GM12878 (cell line): Measurements from ENCODE around the gene TUBB. TPM values are rescaled to one million over a fixed set of nuclear protein-coding genes. Genes with fewer than 3 reads are reported as not detected.
A peak's percentile ranks its signal among the peaks of the same experiment; 100 is the strongest.

Experiments used
- ATAC-seq: fragments of 200-7000 bp; cut with Tn5 transposase; 3 replicates; pipeline ENCODE4 v1.9.1; 2020; ENCODE audit warnings: mild to moderate bottlenecking, moderate library complexity
- BruUV-seq: library from RNA; stranded (reverse); fragments of 400-500 nt; replicated peaks from 2 replicates; lab custom pipeline; 2021; lab: Mats Ljungman, UMichigan
- CTCF ChIA-PET: fragments of 300-600 bp; sonication (Branson Sonifier 250); formaldehyde crosslinking; extraction: SDS; loops from one replicate; lab custom pipeline; 2021; ENCODE audit warnings: inconsistent platforms; lab: Yijun Ruan, JAX
- POLR2A ChIA-PET: fragments of 350-600 bp; formaldehyde crosslinking; extraction: SDS; loops from one replicate; lab custom pipeline; 2021; ENCODE audit warnings: inconsistent platforms; lab: Charles Lee
- RAD21 ChIA-PET: fragments of 300-600 bp; sonication (Branson Sonifier 250); formaldehyde crosslinking; loops from one replicate; lab custom pipeline; 2023; ENCODE audit warnings: antibody characterized with exemption; ENCODE audit not compliant: unreplicated experiment; lab: Charles Lee
- SMC1A ChIA-PET: fragments of 300-600 bp; sonication (Branson Sonifier 250); formaldehyde crosslinking; loops from one replicate; lab custom pipeline; 2023; ENCODE audit not compliant: unreplicated experiment, uncharacterized antibody; lab: Charles Lee
- DNase-seq: peaks from one replicate; pipeline ENCODE4 v3.0.0-alpha.2; 2011; ENCODE audit warnings: low read depth, low spot score
- FAIRE-seq: peaks from 3 replicates; lab custom pipeline; 2011; peaks lifted over from hg19 to GRCh38; lab: Jason Lieb, UNC
- H2AFZ ChIP-seq: 2 replicates; pipeline ENCODE4 v1.6.0; 2011; ENCODE audit warnings: low read depth, low read length, control low read depth; ENCODE audit not compliant: control insufficient read depth
- H3K27ac ChIP-seq: 2 replicates; pipeline ENCODE4 v1.5.1; 2011; ENCODE audit warnings: control low read depth; ENCODE audit not compliant: control insufficient read depth, insufficient read depth
- H3K27me3 ChIP-seq, 2 experiments: replicated peaks in 1 of 2; 2 replicates each; pipeline versions ENCODE4 v1.6.0 to v1.6.1; 2011; ENCODE audit warnings: low read length in 1 of 2; ENCODE audit not compliant: control insufficient read depth in 2 of 2, insufficient read depth in 2 of 2
- H3K36me3 ChIP-seq, 2 experiments: 2 replicates each; pipeline ENCODE4 v1.5.1; 2011; ENCODE audit warnings: low read length in 1 of 2; ENCODE audit not compliant: control insufficient read depth in 2 of 2, insufficient read depth in 2 of 2
- H3K4me1 ChIP-seq: 2 replicates; pipeline ENCODE4 v1.6.1; 2011; ENCODE audit warnings: mild to moderate bottlenecking, low read length, moderate library complexity, mixed read lengths; ENCODE audit not compliant: control insufficient read depth, insufficient read depth
- H3K4me2 ChIP-seq: 2 replicates; pipeline ENCODE4 v1.6.0; 2011; ENCODE audit warnings: control low read depth; ENCODE audit not compliant: control insufficient read depth, insufficient read depth
- H3K4me3 ChIP-seq: fragments of 200-600 bp; sonication (generic); 2 replicates; pipeline ENCODE4 v1.5.1; 2016
- H3K79me2 ChIP-seq: 2 replicates; pipeline ENCODE4 v1.6.0; 2011; ENCODE audit warnings: low read length; ENCODE audit not compliant: control insufficient read depth, insufficient read depth
- H3K9ac ChIP-seq: 2 replicates; pipeline ENCODE4 v1.8.0; 2011; ENCODE audit warnings: low read length, control low read depth, mixed read lengths; ENCODE audit not compliant: control insufficient read depth, insufficient read depth
- H3K9me3 ChIP-seq: replicated peaks from 3 replicates; pipeline ENCODE4 v1.5.1; 2011; ENCODE audit warnings: mild to moderate bottlenecking, low read length; ENCODE audit not compliant: control insufficient read depth, insufficient read depth
- H4K20me1 ChIP-seq: 2 replicates; pipeline ENCODE4 v1.6.0; 2011; ENCODE audit not compliant: control insufficient read depth, insufficient read depth
- BCL3 ChIP-seq: IDR thresholded peaks from 2 replicates; pipeline ENCODE4 v1.6.1; 2011; ENCODE audit warnings: borderline replicate concordance, low read depth, mild to moderate bottlenecking, moderate library complexity, low read length; ENCODE audit not compliant: insufficient read depth, poor library complexity, severe bottlenecking
- CHD4 ChIP-seq: fragments of 200-600 bp; sonication (generic); IDR thresholded peaks from 2 replicates; pipeline ENCODE4 v1.6.1; 2016; ENCODE audit warnings: mild to moderate bottlenecking
- E2F4 ChIP-seq: IDR thresholded peaks from 2 replicates; pipeline ENCODE4 v1.6.1; 2012; ENCODE audit warnings: low read depth, low read length, improper control_type of control experiment
- GABPA ChIP-seq: IDR thresholded peaks from 2 replicates; pipeline ENCODE4 v1.6.1; 2014; ENCODE audit warnings: antibody characterized with exemption, low read depth, mild to moderate bottlenecking, inconsistent platforms
- HDAC2 ChIP-seq: fragments of 200-600 bp; sonication (generic); IDR thresholded peaks from 2 replicates; pipeline ENCODE4 v1.6.1; 2017
- KAT2A ChIP-seq: conservative IDR thresholded peaks from 2 replicates; pipeline ENCODE4 v1.6.1; 2011; ENCODE audit warnings: low read depth, low read length; ENCODE audit not compliant: control insufficient read depth
- NBN ChIP-seq: fragments of 450-650 bp; IDR thresholded peaks from 2 replicates; pipeline ENCODE4 v1.6.1; 2016
- REST ChIP-seq: IDR thresholded peaks from 2 replicates; pipeline ENCODE4 v1.6.1; 2012; ENCODE audit warnings: mild to moderate bottlenecking, low read depth, low read length
- WRNIP1 ChIP-seq: IDR thresholded peaks from 2 replicates; pipeline ENCODE4 v1.6.1; 2011; ENCODE audit warnings: low read depth, low read length, improper control_type of control experiment, borderline replicate concordance
- ZBTB40 ChIP-seq: fragments of 450-650 bp; IDR thresholded peaks from 2 replicates; pipeline ENCODE4 v1.6.1; 2016; ENCODE audit warnings: mild to moderate bottlenecking, moderate library complexity, borderline replicate concordance
- ZNF24 ChIP-seq: fragments of 450-650 bp; IDR thresholded peaks from 2 replicates; pipeline ENCODE4 v1.6.1; 2017; ENCODE audit warnings: antibody characterized with exemption, mild to moderate bottlenecking
- WGBS: methylation state at CpG from one replicate; pipeline ENCODE4 v1.1.6; 2016; ENCODE audit warnings: low lambda C conversion rate; ENCODE audit not compliant: insufficient replicate concordance, insufficient coverage; ENCODE audit errors: missing lambda C conversion rate; 5-methylcytosine and 5-hydroxymethylcytosine counted together
- in situ Hi-C: fragments of 300-500 bp; cut with MboI; formaldehyde crosslinking; loops from 9 replicates; pipeline ENCODE4 v1.14.3; 2018; ENCODE audit warnings: mixed read lengths
- intact Hi-C: fragments of 100-400 bp; cut with micrococcal nuclease; formaldehyde crosslinking; loops from one replicate; pipeline ENCODE4 v1.14.2; 2022; ENCODE audit not compliant: unreplicated experiment
- polyA plus RNA-seq, 11 experiments: library from polyadenylated mRNA; depleted of rRNA in 4 of 11; unstranded in 6 of 11; stranded (reverse) in 5 of 11; fragments of >200 nt; fragmentation: Nextera tagmentation in 4 of 11; fragmentation: Illumina TruSeq in 1 of 11; extraction: Ambion mirVana in 4 of 11; extraction: Trizol in 1 of 11; gene quantifications; 1 replicate in 1 of 11; 2 replicates in 10 of 11; pipeline versions ENCODE4 v1.2.1 to v1.2.3, GENCODE V29; 2011 to 2016; ENCODE audit warnings: inconsistent platforms in 2 of 11, missing spikeins in 2 of 11, low read depth in 1 of 11
- total RNA-seq, 4 experiments: library from RNA; depleted of rRNA in 3 of 4; stranded (reverse); fragments of >200 nt in 3 of 4; fragmentation: Illumina TruSeq in 1 of 4; extraction: Trizol in 1 of 4; gene quantifications; 2 replicates each; pipeline versions ENCODE4 v1.2.1 to v1.2.3, GENCODE V29; 2013 to 2021

The TUBB gene
- total and polyA plus RNA-seq, 10 of the 15 experiments (the other 5 are each of a cell fraction or from before 2014, with no cell fraction given), result 1,039 to 3,052 (median 1,656) TPM

- intact Hi-C loops, result no loop called here
- peaks cover 5% of the 10 kb centered on the region; the same call in 2 of the 3 replicates for H3K9me3 ChIP-seq
- no peak overlapping the region for H3K27ac ChIP-seq
- DNase-seq (no peak), FAIRE-seq (no peak), ATAC-seq (no peak)
- peaks cover 37% of the 10 kb centered on the region for H3K79me2 ChIP-seq
- H2AFZ ChIP-seq, result no peak overlapping the region
- ChIA-PET SMC1A (interaction anchor here (0.7 to 10.0 kb wide), 7 partner anchors 9 to 138 kb away, joined by 3 to 122 read pairs (median 4); no protein-coding TSS in a partner anchor), POLR2A (interaction anchor here (0.7 to 9.4 kb wide), 7 partner anchors 10 to 82 kb away, joined by 3 to 89 read pairs (median 5); partner anchors contain the start of gene MDC1), CTCF (interaction anchor here (0.9 to 2.0 kb wide), 6 partner anchors 9 to 173 kb away, joined by 3 to 6 read pairs (median 4); no protein-coding TSS in a partner anchor), RAD21 (interaction anchor here (1.4 to 2.1 kb wide), 3 partner anchors 17 to 82 kb away, joined by 4 to 6 read pairs (median 5); no protein-coding TSS in a partner anchor)
- TF ChIP-seq ZBTB40 (no peak), ZNF24 (no peak), CHD4 (no peak), BCL3 (no peak), GABPA (no peak), NBN (no peak), KAT2A (no peak), HDAC2 (no peak), WRNIP1 (no peak), E2F4 (no peak), REST (no peak)
- H3K4me1 ChIP-seq, result peaks cover 43% of the 10 kb centered on the region
- H3K9ac ChIP-seq, result no peak overlapping the region
- no peaks in the 10 kb centered on the region for H4K20me1 ChIP-seq
- H3K4me3 ChIP-seq, result no peak overlapping the region
- H3K27me3 ChIP-seq, result no peaks in the 10 kb centered on the region
- no TSS peak for BruUV-seq
- peak overlapping the region; percentile 20 for H3K4me2 ChIP-seq
- 100% methylated on average over 2 of the region's 2 CpGs for WGBS
- in situ Hi-C loops, result no loop called here
- H3K36me3 ChIP-seq, result peaks cover 6 to 12% of the 10 kb centered on the region in 2 experiments
Observed at GRCh38 chr6:30740540-30740870, 20.4 kb downstream of the TUBB start.
